Activated CD4-positive, alpha-beta T cell treated with anti-CD3 and anti-CD28 coated beads for 24 hours (primary cell): Measurements from ENCODE around the gene GLDN.

ENCODE experiments used
- DNase-seq, 2 donors: peaks; one replicate each; pipeline ENCODE4 v3.0.0-alpha.2; 2020; ENCODE audit warnings: low read depth in 2 of 2

The GLDN gene

DNA sequence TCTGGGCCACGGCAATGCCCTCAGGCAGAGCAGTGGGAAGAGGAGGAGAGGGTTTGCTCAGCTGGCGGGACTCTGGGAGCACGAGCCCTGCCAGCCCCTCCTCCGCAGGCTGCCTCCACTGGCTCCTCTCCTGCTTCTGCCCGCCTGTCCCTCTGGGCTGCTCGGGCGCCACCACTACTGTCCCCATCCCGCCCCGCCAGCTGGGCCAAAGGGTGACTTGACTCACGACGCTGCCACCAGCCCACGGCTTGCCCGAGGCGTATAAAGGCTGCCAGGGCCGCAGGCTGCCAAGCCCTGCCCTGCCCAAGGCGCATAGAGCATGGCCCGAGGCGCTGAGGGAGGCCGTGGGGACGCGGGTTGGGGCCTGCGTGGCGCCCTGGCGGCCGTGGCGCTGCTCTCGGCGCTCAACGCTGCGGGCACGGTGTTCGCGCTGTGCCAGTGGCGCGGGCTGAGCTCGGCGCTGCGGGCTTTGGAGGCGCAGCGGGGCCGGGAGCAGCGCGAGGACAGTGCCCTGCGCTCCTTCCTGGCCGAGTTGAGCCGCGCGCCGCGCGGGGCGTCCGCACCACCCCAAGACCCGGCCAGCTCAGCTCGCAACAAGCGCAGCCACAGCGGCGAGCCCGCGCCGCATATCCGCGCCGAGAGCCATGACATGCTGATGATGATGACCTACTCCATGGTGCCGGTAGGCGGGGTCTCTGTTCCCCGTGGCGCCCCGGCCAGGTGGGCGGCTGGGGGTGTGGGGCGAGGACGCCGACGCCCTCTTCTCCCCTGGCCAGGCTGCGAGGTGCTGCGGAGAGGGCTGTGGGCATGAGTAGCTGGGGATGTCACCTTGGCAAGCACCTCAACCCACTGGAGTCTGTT lies at the start of gene GLDN:
Gene GLDN (plus strand): TSS at position 290 of the 861 bp plus-strand sequence. CDS start 30 bp downstream, at position 320.
- DNase-seq, result no peak

DNA sequence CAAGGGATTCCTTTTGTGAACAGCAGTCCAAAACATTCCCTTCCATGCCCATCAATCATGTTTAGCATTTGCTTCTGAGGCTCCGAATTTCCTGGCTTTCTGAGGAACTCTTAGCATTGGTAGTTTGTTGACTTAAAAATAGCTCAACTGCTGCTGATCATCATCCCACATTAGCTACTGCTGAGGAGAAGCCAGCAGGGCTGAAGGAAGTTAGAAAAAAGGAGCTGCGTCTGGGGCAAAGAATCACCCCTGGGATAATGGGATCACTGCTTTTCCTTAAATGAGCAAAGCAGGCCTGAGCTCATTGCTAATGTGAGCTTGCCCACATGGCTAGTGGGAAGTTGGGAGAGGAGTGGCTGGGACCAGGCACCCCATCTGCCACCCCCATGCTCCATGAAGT lies 42.8 kb upstream of the GLDN start:
- no peak for DNase-seq

DNA sequence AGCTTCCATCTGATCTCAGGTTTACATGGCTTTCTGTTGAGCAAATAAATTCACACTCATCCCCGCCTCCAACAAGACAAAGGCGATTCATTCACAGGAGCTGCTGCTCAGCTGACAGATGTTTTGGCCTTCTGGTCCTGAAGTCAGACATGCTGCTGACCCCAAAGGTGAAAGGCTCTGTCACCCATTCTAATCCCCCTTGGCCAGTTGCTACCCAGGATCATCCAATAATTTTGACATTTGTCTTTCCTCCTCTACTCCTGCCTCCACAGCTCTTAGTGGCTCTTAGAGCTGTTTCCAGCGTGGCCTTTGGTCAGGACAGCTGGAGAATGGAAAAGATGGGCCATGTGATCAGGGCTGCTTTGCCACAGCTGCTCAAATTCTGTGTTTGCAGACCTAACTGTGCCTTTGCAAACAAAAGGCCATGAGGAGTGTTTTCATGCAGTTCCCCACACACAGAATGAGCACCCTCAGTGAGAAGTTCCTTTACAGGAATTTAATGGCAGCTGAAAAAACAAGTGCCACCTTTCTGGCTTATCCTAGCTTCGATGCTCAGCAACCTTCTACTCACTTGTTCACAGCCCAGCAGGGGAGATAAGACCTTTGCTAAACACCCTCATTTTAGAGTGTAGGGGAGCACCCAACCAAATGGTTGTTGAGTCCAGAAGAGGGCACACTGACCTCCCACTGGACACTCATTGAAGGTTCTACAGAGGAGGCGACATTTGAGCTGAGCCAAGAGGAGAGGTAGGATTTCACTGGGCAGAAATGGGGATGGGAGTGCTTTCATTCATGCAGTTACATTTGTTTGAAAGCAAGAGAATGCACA lies 42.1 kb upstream of the GLDN start:
- DNase-seq, result no peak

DNA sequence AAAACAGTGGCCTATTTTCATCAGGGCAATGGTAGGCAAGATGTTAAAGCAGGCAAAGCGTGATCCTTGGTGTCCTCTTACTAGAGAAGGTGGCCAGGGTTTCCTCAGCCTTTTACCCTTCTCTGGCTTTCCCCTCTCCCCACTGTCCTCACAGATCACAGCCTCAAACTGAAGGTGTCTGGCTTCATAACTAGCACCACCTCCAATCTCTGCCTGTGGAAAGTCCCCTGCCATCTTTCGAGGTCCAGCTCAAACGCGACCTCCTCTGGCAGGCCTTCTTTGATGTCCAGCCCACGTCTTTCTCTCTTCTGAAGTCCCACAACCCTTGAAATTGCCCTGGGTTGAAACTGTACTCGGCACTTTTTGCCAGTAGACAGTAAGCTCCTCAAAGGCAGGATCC lies 39.0 kb upstream of the GLDN start:
- DNase-seq, result no peak

DNA sequence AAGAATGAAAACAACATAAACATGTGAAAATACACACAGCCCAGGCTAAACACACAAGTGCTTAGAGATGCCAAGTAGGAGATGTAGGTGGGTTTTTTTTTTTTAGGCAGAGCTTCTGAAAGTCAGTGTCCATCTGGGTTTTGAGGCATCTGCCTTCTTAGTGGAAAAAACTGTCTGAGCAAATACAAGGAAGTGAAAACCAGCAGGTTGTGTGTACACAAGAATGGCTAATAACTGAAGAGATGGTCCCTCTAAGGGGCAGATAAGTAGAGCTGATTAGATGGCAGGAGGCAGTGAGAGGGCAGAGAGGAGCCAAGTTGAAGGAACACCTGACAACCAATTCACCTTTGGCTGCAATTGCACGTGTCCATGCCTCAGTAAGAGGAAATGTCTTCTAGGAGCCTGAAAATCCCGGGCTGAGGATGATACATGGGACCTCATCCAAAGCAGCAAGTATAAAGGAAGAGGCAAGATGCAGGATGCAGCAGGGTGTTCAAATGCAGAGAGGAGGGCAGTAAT lies 37.9 kb upstream of the GLDN start:
- no peak for DNase-seq

DNA sequence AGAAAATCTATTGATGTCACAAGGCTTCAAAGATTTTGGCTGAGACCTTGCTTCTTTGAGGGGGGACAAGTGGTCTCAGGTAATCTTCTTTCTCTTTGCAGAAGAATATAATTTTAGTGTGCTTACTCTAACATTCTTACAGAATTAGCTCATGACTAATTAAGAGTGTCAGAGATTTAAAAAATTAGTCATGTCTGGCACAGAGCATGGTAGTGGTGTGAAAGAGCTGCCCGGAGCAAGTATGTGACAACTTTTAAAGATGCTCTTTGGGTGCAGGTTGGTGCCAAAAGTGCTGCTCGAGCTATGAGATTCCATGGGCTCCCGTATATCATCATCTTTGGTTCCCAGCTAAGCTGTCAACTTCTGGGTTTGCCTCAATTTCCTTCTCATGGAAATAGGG lies 34.1 kb upstream of the GLDN start:
- DNase-seq, result no peak

DNA sequence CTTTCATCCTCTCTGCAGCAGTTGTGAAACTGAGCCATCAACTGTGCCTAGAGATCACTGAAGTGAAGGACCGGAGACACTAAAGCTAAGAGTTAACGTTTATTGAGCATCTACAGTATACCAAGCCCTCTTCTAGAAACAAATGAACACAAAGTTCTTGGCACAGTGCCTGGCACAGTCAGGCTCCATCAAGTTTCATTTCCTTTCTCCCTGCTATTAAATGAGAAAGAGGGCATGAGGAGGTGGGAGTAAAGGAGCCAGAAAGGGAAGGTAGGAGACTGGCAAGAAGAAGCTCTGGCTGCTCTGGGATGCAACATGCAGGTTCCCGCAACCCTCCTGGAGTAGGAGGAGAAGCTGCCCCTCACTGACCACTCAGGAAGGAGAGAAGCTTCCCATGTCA lies 33.6 kb upstream of the GLDN start:
- DNase-seq, result no peak

DNA sequence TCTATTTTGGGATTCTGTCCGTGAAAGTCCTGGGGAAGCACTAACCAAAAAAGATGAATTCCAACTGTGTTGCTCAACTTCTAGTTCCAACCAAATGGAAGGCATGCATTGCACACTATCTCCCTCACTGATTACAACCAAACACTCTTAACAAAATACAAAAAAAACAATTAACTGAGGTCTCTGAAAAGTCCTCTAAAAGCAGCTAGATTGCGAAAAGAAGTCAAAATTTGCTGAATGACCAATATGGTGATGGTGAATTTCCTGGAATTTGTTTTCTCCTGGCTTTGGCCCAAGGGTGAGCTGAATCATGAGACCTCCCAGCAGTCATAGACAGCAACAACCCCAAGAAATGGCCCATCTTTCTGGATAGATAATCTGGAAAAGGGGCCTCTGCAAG lies 31.4 kb upstream of the GLDN start:
- no peak for DNase-seq

DNA sequence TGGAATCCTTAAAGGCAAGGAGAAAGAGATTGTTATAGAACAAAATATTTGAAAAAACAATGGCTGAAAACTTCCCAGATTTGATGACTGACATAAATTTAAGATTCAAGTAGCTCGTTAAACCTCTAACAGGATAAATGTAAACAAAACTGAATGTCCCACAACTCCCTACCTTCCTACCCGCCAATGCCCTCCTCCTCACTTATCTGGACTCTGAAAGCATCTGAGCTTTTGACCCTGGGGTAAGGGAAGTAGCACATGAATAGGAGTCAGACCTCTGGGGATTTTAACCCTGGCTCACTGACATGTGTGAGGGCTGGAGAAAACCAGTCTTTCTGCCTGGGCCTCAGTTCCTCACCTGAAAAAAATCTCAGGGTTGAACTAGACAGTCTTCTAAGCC lies 29.9 kb upstream of the GLDN start:
- no peak for DNase-seq

DNA sequence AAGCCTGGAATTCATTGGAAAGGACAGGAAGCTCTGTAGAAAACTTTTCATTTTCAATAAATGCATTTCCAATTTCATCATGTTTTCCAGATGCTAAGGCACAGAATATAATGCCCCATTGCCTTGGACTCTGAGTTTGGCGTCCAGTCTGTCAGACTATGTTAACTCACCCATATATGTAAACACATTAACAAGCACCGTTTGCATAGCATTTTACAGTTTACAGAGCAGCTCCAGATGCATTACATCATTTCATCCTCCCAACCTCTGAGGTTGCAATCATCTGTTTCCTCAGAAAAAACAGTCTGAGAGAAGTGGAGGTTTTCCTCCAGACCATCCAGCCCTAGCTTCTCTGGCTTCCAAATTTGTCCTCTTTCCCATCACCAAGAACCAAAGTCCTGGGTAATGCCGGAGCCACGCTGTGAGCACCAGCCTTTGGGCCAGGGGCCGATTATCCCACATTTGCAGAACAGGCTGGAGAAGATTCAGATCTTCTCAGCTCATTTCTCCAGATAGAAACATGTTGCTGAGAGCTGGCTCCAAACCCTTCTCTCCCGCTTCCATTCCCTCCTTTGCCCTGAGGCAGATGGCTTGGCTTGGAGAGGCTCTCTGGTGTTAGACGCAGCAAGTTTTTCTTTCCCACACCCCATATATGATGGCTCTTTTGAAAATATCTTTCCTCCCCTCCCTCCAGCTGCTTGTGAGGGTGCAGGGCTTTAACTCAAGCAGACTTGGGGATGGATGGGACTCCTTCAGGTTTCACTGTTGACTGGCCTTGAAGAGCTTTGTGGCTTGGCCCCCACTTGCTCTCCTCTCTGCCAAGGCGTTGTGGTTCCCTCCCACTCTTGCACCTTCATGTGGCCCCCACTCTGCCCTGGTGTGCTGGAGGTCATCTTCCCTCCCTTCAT lies 29.0 kb upstream of the GLDN start:
- no peak for DNase-seq

DNA sequence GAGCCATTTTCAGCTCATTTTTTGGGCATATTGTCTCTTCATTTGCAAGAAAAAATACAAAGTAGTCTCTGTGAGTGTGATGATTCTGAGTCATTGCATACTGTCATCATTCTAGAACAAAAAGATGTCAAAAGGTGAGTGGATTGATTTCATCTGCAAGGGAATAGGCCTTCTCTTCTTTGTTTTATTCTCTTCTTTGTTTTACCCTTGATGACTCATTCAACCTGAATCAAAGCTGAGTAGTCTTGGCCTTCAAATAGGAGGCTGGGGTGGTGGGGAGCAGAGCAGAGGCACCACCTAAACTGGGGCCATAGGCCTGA lies 28.4 kb upstream of the GLDN start:
- no peak for DNase-seq

DNA sequence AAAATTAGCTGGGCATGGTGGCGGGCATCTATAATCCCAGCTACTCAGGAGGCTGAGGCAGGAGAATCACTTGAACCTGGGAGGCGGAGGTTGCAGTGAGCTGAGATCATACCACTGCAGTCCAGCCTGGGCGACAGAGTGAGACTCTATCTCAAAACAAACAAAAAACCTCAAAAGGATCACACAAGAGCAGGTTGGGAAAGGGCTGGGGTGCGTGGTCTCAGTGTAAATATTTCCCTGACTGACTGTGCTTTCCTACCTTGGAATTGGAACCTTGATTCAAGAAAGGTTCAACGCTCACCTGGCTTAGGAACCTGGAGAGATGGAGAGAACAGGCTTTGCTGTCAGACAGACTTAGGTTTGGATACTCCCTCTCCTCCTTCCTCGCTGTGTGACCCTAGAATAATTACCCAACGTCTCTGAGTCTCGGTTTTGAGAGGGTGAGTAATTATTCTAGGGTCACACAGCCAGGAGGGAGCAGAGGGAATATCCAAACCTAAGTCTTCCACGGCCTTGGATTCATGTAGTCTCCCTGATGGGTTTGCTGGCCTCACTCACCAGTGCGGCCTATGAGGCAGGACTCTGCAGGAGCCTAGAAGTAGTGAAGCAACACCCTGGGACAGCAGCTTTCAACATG lies 27.7 kb upstream of the GLDN start:
- DNase-seq, result no peak

DNA sequence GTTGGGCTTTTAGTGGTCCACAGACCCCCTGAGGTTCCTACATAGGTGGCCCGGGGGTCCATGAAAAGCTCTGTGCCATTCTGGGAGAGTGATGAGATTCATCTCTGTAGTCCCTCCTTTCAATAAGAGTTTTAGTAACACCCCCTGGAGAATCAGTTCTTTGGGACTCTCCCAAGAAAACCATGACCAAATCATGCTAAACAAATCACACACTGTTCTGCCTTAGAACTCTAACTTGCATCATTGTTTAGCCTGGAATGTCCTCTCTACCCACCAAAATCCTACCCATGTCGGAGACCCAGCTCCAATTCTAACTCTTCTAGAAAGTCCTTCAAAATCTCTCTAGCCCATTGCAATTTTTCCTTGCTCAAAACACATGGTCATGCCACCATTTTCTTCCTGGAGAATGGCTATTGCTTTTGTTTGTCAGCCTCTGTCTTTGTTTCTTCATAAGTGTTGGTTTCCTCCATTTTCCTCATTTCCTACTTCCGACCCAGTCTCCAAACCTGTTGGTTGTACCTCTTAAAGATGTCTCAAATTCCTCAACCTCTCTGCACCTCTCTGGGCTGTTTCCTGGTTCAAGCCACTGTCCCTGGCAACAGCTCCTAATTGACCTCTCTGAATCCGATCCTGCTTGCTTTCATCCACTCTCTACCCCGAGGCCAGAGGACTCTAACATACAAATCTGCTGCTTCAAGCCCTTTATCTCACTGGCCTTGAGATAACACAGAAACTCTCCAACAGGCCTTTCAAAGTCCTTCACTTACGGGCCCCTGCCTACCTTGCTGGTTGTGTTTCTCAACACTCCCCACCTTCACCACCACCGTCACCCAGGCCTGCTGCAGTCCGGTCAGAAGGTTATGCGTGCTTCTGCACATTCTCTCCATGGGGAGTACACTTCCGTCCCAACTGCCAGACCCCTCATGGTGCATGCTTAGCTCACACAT lies 26.8 kb upstream of the GLDN start:
- no peak for DNase-seq

DNA sequence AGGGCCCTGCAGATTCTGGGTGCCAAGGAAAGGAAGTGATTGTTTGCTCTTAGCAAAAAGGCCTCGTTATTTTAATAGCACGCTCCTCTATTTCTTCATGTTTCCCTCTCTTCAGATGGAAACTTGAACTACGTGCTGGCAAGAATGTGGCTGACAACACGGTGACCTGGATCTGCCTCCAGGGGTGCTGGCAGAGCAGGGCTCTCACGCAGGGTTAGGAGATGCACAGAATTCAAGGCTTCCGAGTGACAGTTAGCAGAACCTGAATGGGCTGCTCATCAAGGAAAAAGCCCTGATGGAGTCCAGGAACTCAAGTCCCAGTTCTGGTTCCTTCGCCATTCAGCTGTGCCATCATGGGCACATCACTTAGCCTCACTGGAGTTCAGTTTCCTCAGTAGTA lies 25.7 kb upstream of the GLDN start:
- no peak for DNase-seq

DNA sequence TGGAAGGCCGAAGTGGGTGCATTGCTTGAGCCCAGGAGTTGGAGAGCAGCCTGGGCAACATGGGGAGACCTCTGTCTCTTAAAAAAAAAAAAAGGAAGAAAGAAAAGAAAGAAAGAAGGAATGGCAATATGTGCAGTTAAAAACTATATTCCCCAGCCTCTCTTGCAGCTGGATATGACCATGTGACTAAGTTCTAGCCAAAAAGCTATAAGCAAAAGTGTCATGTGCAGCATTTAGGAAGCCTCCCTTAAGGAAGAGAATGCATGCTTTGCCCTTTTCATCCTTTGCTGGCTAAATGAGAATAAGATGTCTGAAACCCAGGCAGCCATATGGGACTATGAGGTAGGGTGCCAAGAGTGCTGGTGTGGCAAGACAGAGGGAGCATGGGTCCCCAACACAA lies 24.8 kb upstream of the GLDN start:
- DNase-seq, result no peak

DNA sequence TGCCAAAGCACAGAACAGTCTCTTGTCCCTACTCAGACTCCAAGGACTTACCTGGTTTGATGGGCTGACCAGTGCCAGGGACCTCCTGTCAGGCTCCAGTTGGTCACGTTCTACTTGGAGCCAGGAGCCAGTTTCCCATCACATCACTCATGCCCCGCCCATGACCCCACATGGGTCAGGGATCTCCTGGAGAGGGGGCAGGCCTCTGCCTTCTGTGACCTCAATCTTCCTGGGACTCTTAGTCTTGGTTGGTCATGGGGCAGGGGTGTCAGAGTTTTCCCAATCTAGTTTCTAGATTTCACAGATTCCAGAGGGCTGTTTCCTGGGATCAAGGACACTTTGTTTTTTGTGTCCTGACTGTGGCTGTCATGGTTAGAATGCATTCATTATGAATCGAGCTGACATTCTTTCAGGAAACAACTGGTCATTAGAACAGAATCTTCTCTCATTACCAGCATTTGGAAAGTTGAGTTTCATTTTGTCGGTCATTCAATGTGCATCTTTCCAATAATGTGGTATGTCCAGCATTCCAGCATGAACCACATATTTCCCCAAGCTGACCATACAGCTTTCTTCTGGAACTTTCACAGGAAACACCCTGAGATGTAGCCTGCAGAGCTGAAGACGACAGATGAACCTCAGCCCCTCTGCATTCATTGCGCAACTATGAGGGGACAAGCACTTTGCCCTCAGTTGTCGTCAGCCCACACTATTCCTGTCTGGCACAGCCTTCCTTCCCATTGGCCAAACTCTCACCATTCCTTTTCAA lies 22.9 kb upstream of the GLDN start:
- no peak for DNase-seq

DNA sequence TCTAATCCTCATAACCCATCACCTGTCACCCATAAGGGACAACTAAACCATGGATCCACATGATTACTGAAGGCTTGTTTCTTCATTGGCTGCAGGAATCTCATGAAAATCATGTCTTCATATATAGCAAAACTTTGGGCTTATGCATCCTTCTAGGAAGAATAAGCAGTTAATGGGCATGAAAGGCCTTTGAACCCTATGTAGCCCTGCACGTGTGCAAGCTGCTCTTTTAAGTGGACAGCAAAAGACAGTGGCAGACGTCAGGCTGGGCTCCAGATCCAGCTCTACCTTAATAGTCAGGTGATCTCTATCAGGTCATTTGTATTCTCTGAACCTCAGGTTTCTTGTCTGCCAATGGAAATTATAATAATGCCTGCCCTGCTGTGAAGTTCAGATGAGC lies 21.9 kb upstream of the GLDN start:
- no peak for DNase-seq

DNA sequence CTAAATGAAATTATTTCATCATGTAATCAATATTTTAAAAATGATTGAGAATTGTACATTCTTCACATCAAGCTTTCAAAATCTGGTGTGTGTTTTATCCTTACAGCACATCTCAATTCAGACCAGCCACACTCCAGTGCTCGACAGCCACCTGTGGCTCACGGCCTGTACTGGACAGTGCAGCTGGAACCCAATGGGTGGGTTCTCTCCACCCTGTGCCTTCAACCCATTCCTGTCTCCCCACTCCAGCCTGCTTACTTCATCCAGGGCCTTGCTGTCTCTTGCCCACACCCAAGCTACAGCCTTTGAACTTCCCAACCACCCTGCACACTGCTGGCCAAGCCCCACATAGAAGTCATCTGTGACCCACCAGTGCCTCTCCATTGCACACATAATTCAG lies 20.6 kb upstream of the GLDN start:
- no peak for DNase-seq

DNA sequence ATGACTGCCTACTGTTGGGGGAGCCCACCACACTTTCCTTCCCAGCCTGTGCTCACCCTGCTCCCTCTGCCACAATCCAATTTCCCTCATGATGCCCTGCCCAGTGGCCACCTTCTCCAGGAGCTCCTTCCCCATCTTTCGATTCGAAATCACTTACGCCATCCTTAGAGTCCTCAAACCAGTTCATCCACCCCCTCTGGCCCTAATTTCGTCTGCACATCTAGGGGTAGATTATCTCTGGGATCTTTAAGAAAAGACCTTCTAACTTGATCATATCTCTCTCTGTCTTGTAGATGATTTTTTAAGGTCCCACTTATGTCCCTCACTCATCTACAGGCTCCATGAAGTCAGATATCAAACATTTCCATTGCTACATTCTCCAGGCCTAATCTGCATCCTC lies 20.1 kb upstream of the GLDN start:
- no peak for DNase-seq
